Activated CD4-positive, alpha-beta T cell treated with anti-CD3 and anti-CD28 coated beads for 36 hours (primary cell): ENCODE results near the gene THSD4. TPM values are rescaled to one million over a fixed set of nuclear protein-coding genes. Genes with fewer than 3 reads are reported as not detected.

Experiments
- ATAC-seq: fragments of 200-7000 bp; cut with Tn5 transposase; one replicate; pipeline ENCODE4 v1.10.0; 2021; ENCODE audit warnings: mild to moderate bottlenecking, moderate library complexity
- CTCF ChIA-PET: fragments of 350-600 bp; sonication (Branson Sonifier 250); formaldehyde crosslinking; loops from one replicate; lab custom pipeline; 2021; ENCODE audit warnings: antibody characterized with exemption; lab: Charles Lee
- POLR2A ChIA-PET: fragments of 350-600 bp; sonication (Branson Sonifier 250); formaldehyde crosslinking; loops from one replicate; lab custom pipeline; 2021; ENCODE audit warnings: antibody characterized with exemption, inconsistent platforms; lab: Charles Lee
- DNase-seq: peaks from one replicate; pipeline ENCODE4 v3.0.0-alpha.2; 2020
- H3K27ac Mint-ChIP-seq: one replicate; pipeline ENCODE4 v1.8.0; 2021; ENCODE audit warnings: mixed read lengths
- H3K27me3 Mint-ChIP-seq: one replicate; pipeline ENCODE4 v1.8.0; 2021; ENCODE audit warnings: mixed read lengths
- H3K36me3 Mint-ChIP-seq: one replicate; pipeline ENCODE4 v1.8.0; 2021; ENCODE audit warnings: low read depth, mixed read lengths
- H3K4me1 Mint-ChIP-seq: one replicate; pipeline ENCODE4 v1.8.0; 2021; ENCODE audit warnings: mixed read lengths
- H3K4me3 Mint-ChIP-seq: one replicate; pipeline ENCODE4 v1.8.0; 2021; ENCODE audit warnings: mild to moderate bottlenecking, moderate library complexity, mixed read lengths
- H3K9me3 Mint-ChIP-seq: one replicate; pipeline ENCODE4 v1.8.0; 2021; ENCODE audit warnings: low read depth, mixed read lengths
- intact Hi-C, 2 experiments: fragments of 100-400 bp; cut with DNase I in 1 of 2; cut with micrococcal nuclease in 1 of 2; formaldehyde crosslinking; loops; one replicate each; pipeline versions ENCODE4 v1.14.2 to v1.15.1; 2022 to 2024; cut with DNase I, micrococcal nuclease
- total RNA-seq, 2 experiments: library from RNA; stranded (reverse); gene quantifications; one replicate each; pipeline ENCODE4 v1.2.3, GENCODE V29; 2021

Gene THSD4
- total RNA-seq, 2 experiments from 2014 or later, result not detected

- H3K4me3 Mint-ChIP-seq, result no peak overlapping the region
- intact Hi-C loops, result no loop called here
- CTCF ChIA-PET, result interaction anchor here (0.6 kb wide), 2 partner anchors 223 to 1298 kb away, joined by 3 to 4 read pairs; no protein-coding TSS in a partner anchor
Measured at GRCh38 chr15:71114066-71114680, 1.1 kb upstream of the THSD4 start.

DNA sequence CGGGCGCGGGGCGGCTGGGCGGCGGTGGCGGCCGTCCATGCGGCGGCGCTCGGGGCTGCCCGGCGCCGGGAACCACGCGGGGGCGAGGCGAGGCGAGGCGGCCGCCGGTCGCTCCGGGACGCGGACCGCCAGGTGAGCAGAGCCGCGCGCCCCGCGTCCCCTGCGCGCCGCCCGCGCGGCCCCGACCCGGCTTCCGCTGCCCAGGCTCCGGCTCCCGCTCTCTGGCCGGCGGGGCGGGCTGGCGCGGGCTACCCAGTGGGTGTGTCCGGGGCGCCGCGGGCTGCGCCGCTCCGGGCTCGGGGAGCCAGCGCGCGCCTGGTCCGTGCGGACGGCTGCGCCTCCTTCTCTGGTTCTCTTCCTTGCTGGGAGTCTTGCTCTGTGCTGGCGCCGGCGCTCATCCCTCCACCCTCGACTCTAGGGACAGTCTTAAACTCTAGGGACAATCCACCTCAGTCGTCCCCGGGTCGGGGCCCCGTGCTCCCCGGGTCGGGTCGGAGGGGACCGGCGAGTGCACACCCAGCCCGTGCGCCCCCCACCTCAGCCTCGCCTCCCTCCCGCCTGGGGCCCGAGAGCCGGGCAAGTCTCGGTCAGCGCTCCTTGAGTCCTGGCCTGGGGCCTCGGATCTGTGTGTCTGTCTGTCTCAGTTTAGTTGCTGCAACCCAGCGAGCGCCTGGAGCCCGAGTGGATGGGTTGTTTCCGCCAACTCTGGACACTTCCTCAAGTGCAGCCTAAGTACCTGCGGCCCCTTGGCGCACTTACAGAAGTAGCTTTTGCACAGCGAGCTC lies 488 bp downstream of the THSD4 start:
- H3K4me3 Mint-ChIP-seq, result peak overlapping the region; percentile 55
- DNase-seq, result peak; percentile 28
- H3K36me3 Mint-ChIP-seq, result no peaks in the 10 kb centered on the region
- ChIA-PET CTCF (interaction anchor here (0.7 to 1.4 kb wide), 3 partner anchors 156 to 799 kb away, joined by 3 to 4 read pairs (median 3); no protein-coding TSS in a partner anchor), POLR2A (no interaction called here)
- H3K27me3 Mint-ChIP-seq, result peaks cover 45% of the 10 kb centered on the region
- intact Hi-C loops, result loop anchor here (1.0 kb wide), 1 partner anchor 325 kb away; no protein-coding TSS in a partner anchor
- peak; percentile 53 for ATAC-seq
- H3K27ac Mint-ChIP-seq, result no peak overlapping the region
- H3K9me3 Mint-ChIP-seq, result no peaks in the 10 kb centered on the region
- H3K4me1 Mint-ChIP-seq, result peaks cover 11% of the 10 kb centered on the region

More at GRCh38 chr15:71114066-71114680, 1.1 kb upstream of the THSD4 start:
- DNase-seq (no peak), ATAC-seq (no peak)
- no peaks in the 10 kb centered on the region for H3K9me3 Mint-ChIP-seq
- peaks cover 11% of the 10 kb centered on the region for H3K4me1 Mint-ChIP-seq
- no peak overlapping the region for H3K27ac Mint-ChIP-seq
- H3K36me3 Mint-ChIP-seq, result no peaks in the 10 kb centered on the region
- POLR2A ChIA-PET, result no interaction called here
- H3K27me3 Mint-ChIP-seq, result peaks cover 48% of the 10 kb centered on the region

GRCh38 chr15:71116366-71116765 lies 1.1 kb downstream of the THSD4 start:
- H3K27me3 Mint-ChIP-seq, result peaks cover 42% of the 10 kb centered on the region
- no peaks in the 10 kb centered on the region for H3K36me3 Mint-ChIP-seq
- ATAC-seq (no peak), DNase-seq (peak; percentile 8)
- H3K4me3 Mint-ChIP-seq, result peak overlapping the region; percentile 40
- POLR2A ChIA-PET, result no interaction called here
- intact Hi-C loops, result no loop called here
- no peaks in the 10 kb centered on the region for H3K9me3 Mint-ChIP-seq
- H3K27ac Mint-ChIP-seq, result no peak overlapping the region
- H3K4me1 Mint-ChIP-seq, result peaks cover 11% of the 10 kb centered on the region
- CTCF ChIA-PET, result interaction anchor here (0.8 to 1.4 kb wide), 2 partner anchors 324 to 377 kb away, joined by 3 to 4 read pairs; no protein-coding TSS in a partner anchor

GRCh38 chr15:71116942-71117341 lies 1.7 kb downstream of the THSD4 start:
- POLR2A ChIA-PET, result no interaction called here
- ATAC-seq (no peak), DNase-seq (no peak)
- peaks cover 43% of the 10 kb centered on the region for H3K27me3 Mint-ChIP-seq
- CTCF ChIA-PET, result interaction anchor here (0.8 to 1.4 kb wide), 2 partner anchors 324 to 376 kb away, joined by 3 to 4 read pairs; no protein-coding TSS in a partner anchor
- H3K4me3 Mint-ChIP-seq, result no peak overlapping the region
- intact Hi-C loops, result no loop called here
- H3K9me3 Mint-ChIP-seq, result no peaks in the 10 kb centered on the region
- no peak overlapping the region for H3K27ac Mint-ChIP-seq
- peaks cover 11% of the 10 kb centered on the region for H3K4me1 Mint-ChIP-seq
- no peaks in the 10 kb centered on the region for H3K36me3 Mint-ChIP-seq

- no peaks in the 10 kb centered on the region for H3K9me3 Mint-ChIP-seq
- H3K27me3 Mint-ChIP-seq, result peaks cover 47% of the 10 kb centered on the region
- intact Hi-C loops, result no loop called here
- ATAC-seq, result no peak
- no peak overlapping the region for H3K4me3 Mint-ChIP-seq
- no peak overlapping the region for H3K27ac Mint-ChIP-seq
- DNase-seq, result no peak
- peaks cover 11% of the 10 kb centered on the region for H3K4me1 Mint-ChIP-seq
- no peaks in the 10 kb centered on the region for H3K36me3 Mint-ChIP-seq
- ChIA-PET POLR2A (no interaction called here), CTCF (no interaction called here)
Measured at GRCh38 chr15:71117714-71118305, 2.5 kb downstream of the THSD4 start.

DNA sequence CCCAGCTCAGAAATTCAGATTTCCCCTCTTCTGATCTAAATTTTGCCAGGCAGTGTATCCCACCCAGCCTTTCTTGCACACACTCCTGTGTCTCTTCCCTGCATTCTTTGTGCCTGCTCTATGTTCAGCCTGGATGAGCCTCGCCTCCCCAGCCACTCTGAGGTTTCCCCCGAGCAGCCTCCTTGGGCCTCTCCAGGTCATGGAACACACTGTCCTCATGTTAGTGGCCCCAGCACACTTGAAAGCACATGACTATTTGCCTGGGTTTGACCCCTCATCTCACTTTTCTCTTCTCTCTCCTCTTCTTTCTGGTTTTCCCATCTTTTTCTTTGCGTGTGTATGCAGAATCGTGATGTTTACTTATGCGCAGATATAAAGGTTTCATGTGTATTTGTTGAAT lies 3.1 kb downstream of the THSD4 start:
- H3K36me3 Mint-ChIP-seq, result no peaks in the 10 kb centered on the region
- ATAC-seq (no peak), DNase-seq (no peak)
- H3K4me3 Mint-ChIP-seq, result no peak overlapping the region
- H3K27ac Mint-ChIP-seq, result no peak overlapping the region
- peaks cover 46% of the 10 kb centered on the region for H3K27me3 Mint-ChIP-seq
- POLR2A ChIA-PET, result no interaction called here
- intact Hi-C loops, result no loop called here
- peaks cover 11% of the 10 kb centered on the region for H3K4me1 Mint-ChIP-seq
- no peaks in the 10 kb centered on the region for H3K9me3 Mint-ChIP-seq
- CTCF ChIA-PET, result no interaction called here

- no peak for DNase-seq
- Mint-ChIP-seq H3K36me3 (no peaks in the 10 kb centered on the region), H3K27me3 (peaks cover 44% of the 10 kb centered on the region), H3K4me1 (peaks cover 11% of the 10 kb centered on the region), H3K4me3 (no peak overlapping the region), H3K27ac (no peak overlapping the region), H3K9me3 (no peaks in the 10 kb centered on the region)
- no peak for ATAC-seq
- intact Hi-C loops, result no loop called here
- CTCF ChIA-PET, result no interaction called here
- POLR2A ChIA-PET, result no interaction called here
Measured at GRCh38 chr15:71118881-71119632, 3.8 kb downstream of the THSD4 start.

- H3K4me3 Mint-ChIP-seq, result no peak overlapping the region
- H3K4me1 Mint-ChIP-seq, result peaks cover 6% of the 10 kb centered on the region
- H3K27ac Mint-ChIP-seq, result no peak overlapping the region
- H3K36me3 Mint-ChIP-seq, result no peaks in the 10 kb centered on the region
- peaks cover 36% of the 10 kb centered on the region for H3K27me3 Mint-ChIP-seq
- H3K9me3 Mint-ChIP-seq, result no peaks in the 10 kb centered on the region
- ATAC-seq (no peak), DNase-seq (no peak)
- intact Hi-C loops, result no loop called here
- POLR2A ChIA-PET, result no interaction called here
- CTCF ChIA-PET, result interaction anchor here (0.8 kb wide), 1 partner anchor 210 kb away, joined by 3 read pairs; no protein-coding TSS in a partner anchor
Measured at GRCh38 chr15:71120428-71120944, 5.2 kb downstream of the THSD4 start.

DNA sequence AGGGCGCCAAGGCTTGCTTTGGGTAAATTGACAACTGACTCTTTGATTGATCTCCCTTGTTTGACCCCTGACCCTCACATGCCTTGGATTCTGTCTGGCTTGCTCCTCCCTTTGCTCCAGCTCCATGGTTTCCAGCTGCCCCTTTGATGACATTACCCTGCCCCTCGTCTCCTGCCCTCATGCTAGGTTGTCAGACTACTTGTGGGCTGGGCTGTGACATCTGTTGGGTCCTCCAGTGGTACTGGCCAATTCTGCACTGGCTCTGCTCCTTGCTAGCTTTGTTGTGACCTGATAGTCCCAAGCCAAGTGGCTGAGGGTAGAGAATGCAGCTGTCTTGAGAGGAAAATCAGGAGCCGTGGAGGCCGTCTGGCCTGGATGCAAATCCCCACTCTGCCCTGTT lies 6.2 kb downstream of the THSD4 start:
- no peaks in the 10 kb centered on the region for H3K36me3 Mint-ChIP-seq
- H3K4me1 Mint-ChIP-seq, result peaks cover 1% of the 10 kb centered on the region
- intact Hi-C loops, result no loop called here
- H3K9me3 Mint-ChIP-seq, result no peaks in the 10 kb centered on the region
- DNase-seq (no peak), ATAC-seq (no peak)
- ChIA-PET CTCF (interaction anchor here (0.7 kb wide), 1 partner anchor 536 kb away, joined by 3 read pairs; no protein-coding TSS in a partner anchor), POLR2A (no interaction called here)
- H3K27me3 Mint-ChIP-seq, result peaks cover 38% of the 10 kb centered on the region
- H3K27ac Mint-ChIP-seq, result no peak overlapping the region
- H3K4me3 Mint-ChIP-seq, result no peak overlapping the region

GRCh38 chr15:71124937-71125790 lies 9.9 kb downstream of the THSD4 start:
- ATAC-seq, result no peak
- no peak for DNase-seq
- CTCF ChIA-PET, result no interaction called here
- no peak overlapping the region for H3K27ac Mint-ChIP-seq
- no peaks in the 10 kb centered on the region for H3K36me3 Mint-ChIP-seq
- no peaks in the 10 kb centered on the region for H3K9me3 Mint-ChIP-seq
- POLR2A ChIA-PET, result no interaction called here
- intact Hi-C loops, result no loop called here
- no peak overlapping the region for H3K4me3 Mint-ChIP-seq
- no peaks in the 10 kb centered on the region for H3K4me1 Mint-ChIP-seq
- H3K27me3 Mint-ChIP-seq, result peaks cover 15% of the 10 kb centered on the region
